ENCODE data around the gene TMEM87B.
A peak's percentile ranks its signal among the peaks of the same experiment; 100 is the strongest.

TMEM87B gene

GRCh38 chr2:112089375-112089774, 34.3 kb downstream of the TMEM87B start:
- no peak for TF ChIP-seq CTCF (IDR thresholded peaks at IDR 0.05; ENCODE audit: low read depth, low read length, missing control alignments)
- in situ Hi-C loops (cut with HindIII; ENCODE audit: low sequenced_read_pairs) = no loop called here
- DNase-seq (ENCODE audit: low read depth) = no peak
- no peak overlapping the region for H3K4me3 ChIP-seq (ENCODE audit: low read depth, low read length)

GRCh38 chr2:112092286-112093041, 37.4 kb downstream of the TMEM87B start:
- TF ChIP-seq CTCF (IDR thresholded peaks at IDR 0.05; ENCODE audit: low read depth, low read length, missing control alignments) = no peak
- H3K4me3 ChIP-seq (ENCODE audit: low read depth, low read length) = no peak overlapping the region
- peak; percentile 69 for DNase-seq (ENCODE audit: low read depth)
- in situ Hi-C loops (cut with HindIII; ENCODE audit: low sequenced_read_pairs) = no loop called here

GRCh38 chr2:112093216-112093615, 38.1 kb downstream of the TMEM87B start:
- in situ Hi-C loops (cut with HindIII; ENCODE audit: low sequenced_read_pairs) = no loop called here
- no peak for TF ChIP-seq CTCF (IDR thresholded peaks at IDR 0.05; ENCODE audit: low read depth, low read length, missing control alignments)
- DNase-seq (ENCODE audit: low read depth) = no peak
- H3K4me3 ChIP-seq (ENCODE audit: low read depth, low read length) = no peak overlapping the region

GRCh38 chr2:112095681-112096080, 40.6 kb downstream of the TMEM87B start:
- no peak overlapping the region for H3K4me3 ChIP-seq (ENCODE audit: low read depth, low read length)
- in situ Hi-C loops (cut with HindIII; ENCODE audit: low sequenced_read_pairs) = no loop called here
- DNase-seq (ENCODE audit: low read depth) = no peak
- TF ChIP-seq CTCF (IDR thresholded peaks at IDR 0.05; ENCODE audit: low read depth, low read length, missing control alignments) = no peak

GRCh38 chr2:112096098-112096497, 41.0 kb downstream of the TMEM87B start:
- no peak for DNase-seq (ENCODE audit: low read depth)
- no peak for TF ChIP-seq CTCF (IDR thresholded peaks at IDR 0.05; ENCODE audit: low read depth, low read length, missing control alignments)
- no peak overlapping the region for H3K4me3 ChIP-seq (ENCODE audit: low read depth, low read length)
- in situ Hi-C loops (cut with HindIII; ENCODE audit: low sequenced_read_pairs) = no loop called here

- no peak for TF ChIP-seq CTCF (IDR thresholded peaks at IDR 0.05; ENCODE audit: low read depth, low read length, missing control alignments)
- no peak for DNase-seq (ENCODE audit: low read depth)
- no peak overlapping the region for H3K4me3 ChIP-seq (ENCODE audit: low read depth, low read length)
- in situ Hi-C loops (cut with HindIII; ENCODE audit: low sequenced_read_pairs) = no loop called here
These were observed 53.2 kb downstream of the TMEM87B start for GRCh38 chr2:112108178-112108832.

Measured in astrocyte of the cerebellum (primary cell).